A673 (cell line): Measurements from ENCODE around the gene NDST1.

Experiments used
- CTCF ChIP-seq: fragments of 300-800, 200-600 bp; sonication (generic); conservative IDR thresholded peaks from 2 replicates; pipeline ENCODE4 v1.5.1; 2017; ENCODE audit warnings: low read depth, mild to moderate bottlenecking, antibody characterized with exemption, low read length, moderate library complexity, mixed read lengths
- EZH2 ChIP-seq: fragments of 200-600 bp; sonication (generic); IDR thresholded peaks from 2 replicates; pipeline ENCODE4 v1.6.1; 2017; ENCODE audit warnings: borderline replicate concordance, low read depth, mild to moderate bottlenecking, mixed read lengths, antibody characterized with exemption, low read length; ENCODE audit not compliant: poor library complexity, severe bottlenecking

- no peak for TF ChIP-seq CTCF
- no peak for TF ChIP-seq EZH2
Measured at GRCh38 chr5:150498971-150499370, 9.0 kb upstream of the NDST1 start.
